MM.1S (cell line): ENCODE results near the gene TRAF3IP1.

Experiments
- DNase-seq: peaks from one replicate; pipeline ENCODE4 v3.0.0-alpha.2; 2015
- H2AFZ ChIP-seq: fragments of 300-600 bp; sonication (generic); 2 replicates; pipeline ENCODE4 v1.6.0; 2016; ENCODE audit warnings: antibody characterized with exemption, low read length
- H3F3A ChIP-seq: fragments of 300-600 bp; sonication (generic); 2 replicates; pipeline ENCODE4 v1.6.1; 2016; ENCODE audit warnings: mild to moderate bottlenecking, antibody characterized with exemption, low read length, moderate library complexity, mixed read lengths; ENCODE audit not compliant: insufficient read depth
- H3K27ac ChIP-seq: fragments of 300-600 bp; sonication (generic); 2 replicates; pipeline ENCODE4 v1.5.1; 2016; ENCODE audit warnings: mild to moderate bottlenecking, low read length
- H3K27me3 ChIP-seq: fragments of 300-600 bp; sonication (generic); replicated peaks from 2 replicates; pipeline ENCODE4 v1.6.0; 2016; ENCODE audit warnings: low read length; ENCODE audit not compliant: insufficient read depth
- H3K36me3 ChIP-seq: fragments of 300-600 bp; sonication (generic); replicated peaks from 2 replicates; pipeline ENCODE4 v1.6.1; 2016; ENCODE audit warnings: mild to moderate bottlenecking, low read length, mixed read lengths; ENCODE audit not compliant: insufficient read depth
- H3K4me1 ChIP-seq: fragments of 300-600 bp; sonication (generic); 2 replicates; pipeline ENCODE4 v1.6.1; 2016; ENCODE audit warnings: low read length, mixed read lengths
- H3K4me2 ChIP-seq: fragments of 300-600 bp; sonication (generic); 2 replicates; pipeline ENCODE4 v1.6.0; 2016; ENCODE audit warnings: low read depth, low read length
- H3K4me3 ChIP-seq: fragments of 300-600 bp; sonication (generic); 2 replicates; pipeline ENCODE4 v1.5.1; 2016; ENCODE audit warnings: low read length, mixed read lengths
- H3K79me2 ChIP-seq: fragments of 300-600 bp; sonication (generic); 2 replicates; pipeline ENCODE4 v1.6.1; 2016; ENCODE audit warnings: mixed run types, low read length, mixed read lengths
- H3K9ac ChIP-seq: fragments of 300-600 bp; sonication (generic); 2 replicates; pipeline ENCODE4 v1.6.1; 2016; ENCODE audit warnings: low read length, mixed read lengths
- H3K9me2 ChIP-seq: fragments of 300-600 bp; sonication (generic); replicated peaks from 2 replicates; pipeline ENCODE4 v1.6.1; 2016; ENCODE audit warnings: mild to moderate bottlenecking, low read length, mixed read lengths; ENCODE audit not compliant: insufficient read depth
- H3K9me3 ChIP-seq: fragments of 300-600 bp; sonication (generic); replicated peaks from 2 replicates; pipeline ENCODE4 v1.6.1; 2016; ENCODE audit warnings: mild to moderate bottlenecking, low read length, mixed read lengths; ENCODE audit not compliant: insufficient read depth
- H4K20me1 ChIP-seq: fragments of 300-600 bp; sonication (generic); 2 replicates; pipeline ENCODE4 v1.6.1; 2016; ENCODE audit warnings: mild to moderate bottlenecking, low read length, moderate library complexity, mixed read lengths; ENCODE audit not compliant: insufficient read depth
- EZH2 ChIP-seq: fragments of 300-600 bp; sonication (generic); optimal IDR thresholded peaks from 2 replicates; pipeline ENCODE3; 2017; ENCODE audit warnings: low read depth, mild to moderate bottlenecking, antibody characterized with exemption, low read length, mixed read lengths
- EZH2phosphoT487 ChIP-seq: fragments of 300-600 bp; sonication (generic); IDR thresholded peaks from 2 replicates; pipeline ENCODE4 v1.6.1; 2018; ENCODE audit warnings: antibody characterized with exemption, low read length
- TF ChIP-seq, protein P1 (sequence below): fragments of 300-600 bp; sonication (generic); IDR thresholded peaks from 2 replicates; pipeline ENCODE4 v1.5.1; 2016; ENCODE audit warnings: antibody characterized with exemption, low read length, mixed read lengths

Gene TRAF3IP1

DNA sequence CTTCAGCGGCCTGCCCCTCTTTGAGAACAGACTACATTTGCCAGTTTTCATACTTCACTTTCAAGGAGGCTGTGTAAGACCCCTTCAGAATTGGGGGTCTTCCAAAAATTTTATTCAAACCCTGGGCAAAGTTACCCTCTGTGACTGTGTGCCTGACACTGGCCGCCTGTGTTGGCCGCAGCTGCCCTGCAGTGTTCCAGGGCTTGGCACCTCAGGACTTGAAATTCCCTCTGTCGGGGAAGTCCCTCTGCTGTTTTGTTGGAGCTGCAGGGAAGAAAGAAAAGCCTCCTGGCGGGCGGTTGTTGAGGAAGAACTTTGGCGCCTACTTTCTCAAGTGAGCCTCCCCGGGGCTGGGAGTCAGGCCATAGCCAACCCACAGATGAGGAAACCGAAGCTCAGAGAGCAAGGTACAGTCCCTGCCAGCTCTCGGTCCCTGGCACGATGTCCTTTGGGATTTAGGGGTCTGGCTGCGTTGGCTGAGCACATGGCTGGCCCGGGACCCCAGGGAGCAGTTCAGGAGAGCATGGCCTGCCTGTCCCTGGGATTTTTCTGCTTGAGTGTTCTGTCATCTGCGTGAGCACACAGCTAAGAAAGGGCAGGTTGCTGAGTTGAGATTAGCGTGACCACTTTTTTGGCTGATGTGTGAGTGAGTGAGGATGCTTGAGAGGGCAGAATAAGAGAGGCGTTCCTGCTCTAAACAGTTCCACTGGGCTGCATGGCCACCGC lies 88.5 kb downstream of the TRAF3IP1 start:
- Histone ChIP-seq H3K79me2 (no peaks in the 10 kb centered on the region), H2AFZ (no peak overlapping the region), H3K9me3 (no peaks in the 10 kb centered on the region), H3K4me2 (no peak overlapping the region), H3K27ac (no peak overlapping the region), H3K4me3 (no peak overlapping the region), H3K9me2 (no peaks in the 10 kb centered on the region), H4K20me1 (no peaks in the 10 kb centered on the region), H3F3A (0 out of 2 replicates have a peak, but pooled peaks cover 5% of the 10 kb centered on the region), H3K4me1 (no peaks in the 10 kb centered on the region), H3K36me3 (no peaks in the 10 kb centered on the region), H3K27me3 (no peaks in the 10 kb centered on the region), H3K9ac (no peak overlapping the region)
- TF ChIP-seq EZH2 = no peak
- no peak for TF ChIP-seq EZH2phosphoT487
- TF ChIP-seq, protein P1, sequence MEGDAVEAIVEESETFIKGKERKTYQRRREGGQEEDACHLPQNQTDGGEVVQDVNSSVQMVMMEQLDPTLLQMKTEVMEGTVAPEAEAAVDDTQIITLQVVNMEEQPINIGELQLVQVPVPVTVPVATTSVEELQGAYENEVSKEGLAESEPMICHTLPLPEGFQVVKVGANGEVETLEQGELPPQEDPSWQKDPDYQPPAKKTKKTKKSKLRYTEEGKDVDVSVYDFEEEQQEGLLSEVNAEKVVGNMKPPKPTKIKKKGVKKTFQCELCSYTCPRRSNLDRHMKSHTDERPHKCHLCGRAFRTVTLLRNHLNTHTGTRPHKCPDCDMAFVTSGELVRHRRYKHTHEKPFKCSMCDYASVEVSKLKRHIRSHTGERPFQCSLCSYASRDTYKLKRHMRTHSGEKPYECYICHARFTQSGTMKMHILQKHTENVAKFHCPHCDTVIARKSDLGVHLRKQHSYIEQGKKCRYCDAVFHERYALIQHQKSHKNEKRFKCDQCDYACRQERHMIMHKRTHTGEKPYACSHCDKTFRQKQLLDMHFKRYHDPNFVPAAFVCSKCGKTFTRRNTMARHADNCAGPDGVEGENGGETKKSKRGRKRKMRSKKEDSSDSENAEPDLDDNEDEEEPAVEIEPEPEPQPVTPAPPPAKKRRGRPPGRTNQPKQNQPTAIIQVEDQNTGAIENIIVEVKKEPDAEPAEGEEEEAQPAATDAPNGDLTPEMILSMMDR = no peak
- DNase-seq = no peak

DNA sequence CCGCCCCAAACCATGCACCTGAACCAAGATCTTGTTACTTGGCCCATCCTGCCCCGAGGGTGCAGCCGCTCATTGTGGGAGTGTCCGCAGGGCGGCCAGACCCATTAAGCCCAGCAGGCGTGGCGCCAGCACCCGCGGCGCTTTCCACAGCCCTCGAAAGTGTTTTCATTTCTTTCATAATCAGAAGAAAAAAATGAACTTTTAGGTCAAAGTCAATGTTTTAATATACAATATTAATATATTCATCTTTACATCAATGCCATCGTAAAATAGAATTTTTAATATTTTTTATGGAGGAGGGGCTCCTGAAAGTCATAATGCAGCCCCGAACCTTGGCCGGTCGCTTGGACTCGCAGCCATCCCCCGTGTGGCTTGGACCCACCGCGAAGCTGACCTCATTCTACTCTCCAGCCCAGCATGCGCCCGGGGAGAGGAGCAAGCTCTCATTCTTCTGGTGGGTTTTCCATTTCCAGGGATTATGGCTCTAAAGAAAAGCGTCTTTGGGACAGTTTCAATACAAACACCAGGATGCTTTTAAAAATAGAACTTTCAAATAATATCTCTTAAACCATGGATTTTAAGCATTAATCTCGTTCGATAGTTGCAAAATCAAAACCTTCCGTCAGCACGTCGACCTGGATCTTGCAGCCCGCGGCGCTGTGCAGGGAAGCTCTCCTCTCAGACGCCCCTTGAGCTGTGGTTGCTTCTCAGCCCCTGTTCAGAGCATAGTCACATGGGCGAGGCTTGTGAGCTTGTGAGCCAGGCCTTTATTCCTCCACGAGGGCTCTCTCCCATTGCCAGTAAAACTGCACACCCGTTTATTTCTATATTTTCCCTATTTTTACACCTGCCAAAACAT lies 89.3 kb downstream of the TRAF3IP1 start:
- Histone ChIP-seq H3K9me2 (no peaks in the 10 kb centered on the region), H3K4me3 (no peak overlapping the region), H4K20me1 (no peaks in the 10 kb centered on the region), H3K27me3 (no peaks in the 10 kb centered on the region), H3F3A (peaks cover 9% of the 10 kb centered on the region; the same call in 1 of the 2 replicates), H3K79me2 (no peaks in the 10 kb centered on the region), H3K4me1 (peaks cover 5% of the 10 kb centered on the region), H3K36me3 (no peaks in the 10 kb centered on the region), H3K4me2 (no peak overlapping the region), H2AFZ (no peak overlapping the region), H3K9ac (no peak overlapping the region), H3K27ac (no peak overlapping the region), H3K9me3 (no peaks in the 10 kb centered on the region)
- no peak for TF ChIP-seq EZH2phosphoT487
- TF ChIP-seq, protein P1 = no peak
- no peak for TF ChIP-seq EZH2
- no peak for DNase-seq

DNA sequence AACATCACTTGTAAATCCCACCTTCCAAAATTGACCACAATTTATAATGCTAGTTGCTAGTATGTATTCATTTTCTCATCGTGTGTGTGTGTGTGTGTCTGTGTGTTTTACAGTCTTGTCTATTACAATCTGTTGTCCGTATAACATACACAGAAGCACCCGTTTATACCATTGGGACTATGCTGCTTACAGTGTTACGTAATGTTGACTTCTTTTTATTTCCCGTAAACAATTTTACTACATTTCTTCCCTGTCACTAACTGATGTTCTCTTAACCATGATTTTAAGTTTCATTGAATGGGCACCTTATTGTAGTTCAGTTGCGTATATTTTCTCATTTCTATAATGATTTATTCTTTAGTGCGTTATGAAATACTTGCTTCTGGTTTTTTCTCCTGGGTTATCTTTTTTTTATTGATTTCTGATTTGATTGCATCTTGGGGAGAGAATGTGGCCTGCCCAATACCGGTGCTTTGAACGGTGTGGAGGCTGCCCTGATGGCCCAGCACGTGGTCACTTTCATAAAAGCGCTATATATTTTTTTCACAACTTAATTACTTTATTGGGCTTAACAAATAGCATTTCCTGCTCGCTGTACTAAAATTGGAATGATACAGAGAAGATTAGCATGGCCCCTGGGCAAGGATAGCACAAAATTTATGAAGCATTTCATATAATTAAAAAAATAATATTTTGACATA lies 91.9 kb downstream of the TRAF3IP1 start:
- no peak for TF ChIP-seq EZH2
- TF ChIP-seq EZH2phosphoT487 = no peak
- Histone ChIP-seq H3K4me1 (peaks cover 16% of the 10 kb centered on the region), H3K9me3 (no peaks in the 10 kb centered on the region), H3K36me3 (no peaks in the 10 kb centered on the region), H4K20me1 (no peaks in the 10 kb centered on the region), H3F3A (peaks cover 18% of the 10 kb centered on the region; the same call in 1 of the 2 replicates), H3K9me2 (no peaks in the 10 kb centered on the region), H3K4me2 (no peak overlapping the region), H3K79me2 (no peaks in the 10 kb centered on the region), H3K27me3 (no peaks in the 10 kb centered on the region), H3K4me3 (no peak overlapping the region), H3K27ac (no peak overlapping the region), H3K9ac (no peak overlapping the region), H2AFZ (no peak overlapping the region)
- no peak for DNase-seq
